Neural crest cell (in vitro differentiated cells): ENCODE results near the gene TTK. TPM values are rescaled to one million over a fixed set of nuclear protein-coding genes. Genes with fewer than 3 reads are reported as not detected.
"Not testable (repeated sequence)": the region's sequence is repeated elsewhere in the genome, so short reads cannot be mapped to it uniquely, and the experiment has no call there.

Experiments used
- DNase-seq: peaks from one replicate; pipeline ENCODE4 v3.0.0; 2021; ENCODE audit warnings: low read depth, mixed read lengths, low spot score
- H3K27ac Mint-ChIP-seq: one replicate; pipeline ENCODE4 v1.8.0; 2021; ENCODE audit warnings: mild to moderate bottlenecking, mixed read lengths; ENCODE audit not compliant: unreplicated experiment
- H3K27me3 Mint-ChIP-seq: 2 replicates; pipeline ENCODE4 v1.8.0; 2021; ENCODE audit warnings: low read depth, mild to moderate bottlenecking, mixed read lengths
- H3K36me3 Mint-ChIP-seq: 2 replicates; pipeline ENCODE4 v1.8.0; 2021; ENCODE audit warnings: low read depth, mild to moderate bottlenecking, mixed read lengths
- H3K4me1 Mint-ChIP-seq: 2 replicates; pipeline ENCODE4 v1.8.0; 2021; ENCODE audit warnings: mixed read lengths
- H3K4me3 Mint-ChIP-seq: one replicate; pipeline ENCODE4 v1.8.0; 2021; ENCODE audit warnings: mild to moderate bottlenecking, mixed read lengths
- H3K9me3 Mint-ChIP-seq: 2 replicates; pipeline ENCODE4 v1.8.0; 2021; ENCODE audit warnings: mixed read lengths
- total RNA-seq: library from RNA; stranded (reverse); gene quantifications from 2 replicates; pipeline ENCODE4 v1.2.1, GENCODE V29; 2021
- TF ChIP-seq, protein P1 (sequence below): fragments of 200-600 bp; sonication (generic); conservative IDR thresholded peaks from 2 replicates; pipeline ENCODE4 v1.5.0; 2021; ENCODE audit warnings: antibody characterized with exemption, mild to moderate bottlenecking

TTK gene
- total RNA-seq, 1 donor from 2014 or later = 45.0 TPM

DNA sequence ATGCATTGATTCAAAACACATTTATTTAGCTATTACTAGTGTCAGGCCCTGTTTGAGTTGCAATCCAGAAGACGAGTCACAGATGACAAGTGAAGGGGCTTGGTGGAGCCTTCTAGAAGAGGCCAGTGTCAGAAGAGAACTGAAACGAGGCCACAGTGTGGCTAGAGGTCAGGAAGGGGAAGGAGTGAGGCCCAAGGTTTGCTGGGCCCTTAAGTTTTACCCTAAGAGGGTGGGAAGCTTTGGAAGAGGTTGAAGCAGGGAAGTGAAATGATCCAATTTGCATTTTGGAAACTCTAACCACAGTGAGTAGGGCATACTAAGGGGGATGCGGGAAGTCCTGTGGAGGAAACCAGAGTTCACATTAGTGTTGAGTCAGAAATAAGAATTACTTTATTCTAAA is 25.0 kb downstream of the TTK start:
- DNase-seq = no peak
- H3K27ac Mint-ChIP-seq = no peak overlapping the region
- no peak overlapping the region for H3K4me3 Mint-ChIP-seq
- no peaks in the 10 kb centered on the region for H3K4me1 Mint-ChIP-seq
- H3K27me3 Mint-ChIP-seq = no peaks in the 10 kb centered on the region
- no peaks in the 10 kb centered on the region for H3K9me3 Mint-ChIP-seq
- peaks cover 20% of the 10 kb centered on the region for H3K36me3 Mint-ChIP-seq
- TF ChIP-seq, protein P1, sequence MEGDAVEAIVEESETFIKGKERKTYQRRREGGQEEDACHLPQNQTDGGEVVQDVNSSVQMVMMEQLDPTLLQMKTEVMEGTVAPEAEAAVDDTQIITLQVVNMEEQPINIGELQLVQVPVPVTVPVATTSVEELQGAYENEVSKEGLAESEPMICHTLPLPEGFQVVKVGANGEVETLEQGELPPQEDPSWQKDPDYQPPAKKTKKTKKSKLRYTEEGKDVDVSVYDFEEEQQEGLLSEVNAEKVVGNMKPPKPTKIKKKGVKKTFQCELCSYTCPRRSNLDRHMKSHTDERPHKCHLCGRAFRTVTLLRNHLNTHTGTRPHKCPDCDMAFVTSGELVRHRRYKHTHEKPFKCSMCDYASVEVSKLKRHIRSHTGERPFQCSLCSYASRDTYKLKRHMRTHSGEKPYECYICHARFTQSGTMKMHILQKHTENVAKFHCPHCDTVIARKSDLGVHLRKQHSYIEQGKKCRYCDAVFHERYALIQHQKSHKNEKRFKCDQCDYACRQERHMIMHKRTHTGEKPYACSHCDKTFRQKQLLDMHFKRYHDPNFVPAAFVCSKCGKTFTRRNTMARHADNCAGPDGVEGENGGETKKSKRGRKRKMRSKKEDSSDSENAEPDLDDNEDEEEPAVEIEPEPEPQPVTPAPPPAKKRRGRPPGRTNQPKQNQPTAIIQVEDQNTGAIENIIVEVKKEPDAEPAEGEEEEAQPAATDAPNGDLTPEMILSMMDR = no peak

DNA sequence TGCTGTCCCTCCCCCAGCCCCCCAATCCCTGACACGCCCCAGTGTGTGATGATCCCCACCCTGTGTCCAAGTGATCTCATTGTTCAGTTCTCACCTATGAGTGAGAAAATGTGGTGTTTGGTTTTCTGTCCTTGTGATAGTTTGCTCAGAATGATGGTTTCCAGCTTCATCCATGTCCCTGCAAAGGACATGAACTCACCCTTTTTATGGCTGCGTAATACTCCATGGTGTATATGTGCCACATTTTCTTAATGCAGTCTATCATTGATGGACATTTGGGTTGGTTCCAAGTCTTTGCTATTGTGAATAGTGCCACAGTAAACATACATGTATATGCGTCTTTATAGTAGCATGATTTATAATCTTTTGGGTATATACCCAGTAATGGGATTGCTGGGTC is 43.8 kb downstream of the TTK start:
- not testable (repeated sequence) for H3K4me3 Mint-ChIP-seq, H3K4me1 Mint-ChIP-seq, DNase-seq, H3K27me3 Mint-ChIP-seq, H3K27ac Mint-ChIP-seq
- peaks cover 61% of the 10 kb centered on the region for H3K36me3 Mint-ChIP-seq
- H3K9me3 Mint-ChIP-seq = peaks cover 11% of the 10 kb centered on the region

DNA sequence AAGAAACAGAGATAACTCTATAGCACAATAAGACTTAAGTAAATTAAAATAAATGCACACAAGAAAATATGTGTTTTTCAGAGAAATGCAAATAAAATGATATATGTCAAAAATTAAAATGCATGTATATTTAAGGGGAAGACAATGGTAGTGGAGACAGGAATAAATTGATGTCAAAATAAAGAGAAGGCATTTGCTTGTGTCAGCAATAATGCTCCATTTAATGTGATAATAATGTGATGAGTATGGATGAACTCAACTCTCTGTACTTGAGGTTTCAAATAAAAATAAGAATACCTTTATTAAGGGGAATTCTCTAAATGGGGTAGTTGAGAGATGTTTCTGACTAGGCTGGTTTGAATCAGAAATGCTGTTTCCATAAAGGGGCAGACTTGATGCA is 56.3 kb downstream of the TTK start:
- Mint-ChIP-seq H3K4me1 (no peaks in the 10 kb centered on the region), H3K27ac (no peak overlapping the region), H3K9me3 (no peaks in the 10 kb centered on the region), H3K27me3 (no peaks in the 10 kb centered on the region), H3K4me3 (no peak overlapping the region), H3K36me3 (no peaks in the 10 kb centered on the region)
- TF ChIP-seq, protein P1 = no peak
- DNase-seq = no peak

DNA sequence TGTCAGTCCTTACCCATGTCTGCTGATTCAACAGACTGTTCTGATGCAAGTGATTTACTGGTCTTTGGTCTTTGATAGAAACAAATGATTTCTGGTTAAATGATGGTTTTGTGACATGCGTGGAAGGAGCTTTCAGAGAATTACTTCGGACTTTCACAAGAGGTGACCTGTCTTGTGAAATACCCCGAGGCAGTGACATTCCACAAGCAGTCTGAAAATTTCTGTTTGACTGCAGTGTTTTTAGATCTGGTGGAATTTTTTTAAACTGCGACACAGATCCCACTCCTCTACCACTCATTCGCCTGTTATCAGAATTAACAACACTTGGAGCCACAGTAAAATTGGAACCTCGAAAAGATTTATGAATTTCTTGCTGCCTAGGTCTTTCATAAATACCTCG is 63.7 kb downstream of the TTK start:
- DNase-seq, H3K9me3 Mint-ChIP-seq: not testable (repeated sequence)

DNA sequence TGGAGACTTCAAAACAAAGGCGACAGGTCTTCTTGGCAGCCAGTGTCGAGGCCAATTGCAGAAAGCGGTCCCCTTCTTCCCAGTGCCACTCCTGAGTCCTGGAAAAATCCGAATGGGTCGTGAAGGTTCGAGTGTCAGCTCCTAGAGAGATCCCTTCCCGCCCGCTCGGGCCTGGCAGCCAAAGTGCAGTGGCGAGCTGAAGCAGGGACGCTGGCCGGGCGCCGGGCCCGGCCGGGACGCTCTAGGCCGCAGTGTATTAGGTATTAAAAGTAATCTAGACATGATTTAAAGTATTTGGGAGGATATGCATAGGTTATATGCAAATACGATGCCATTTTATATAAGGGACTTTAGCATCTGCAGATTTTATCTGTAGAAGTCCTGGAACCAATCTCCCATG is 66.0 kb downstream of the TTK start:
- H3K27ac Mint-ChIP-seq, H3K4me1 Mint-ChIP-seq, H3K27me3 Mint-ChIP-seq, H3K4me3 Mint-ChIP-seq, DNase-seq, H3K9me3 Mint-ChIP-seq, H3K36me3 Mint-ChIP-seq: not testable (repeated sequence)

More for the DNA sequence above, 63.7 kb downstream of the TTK start:
- H3K4me1 Mint-ChIP-seq, H3K27ac Mint-ChIP-seq, H3K4me3 Mint-ChIP-seq, H3K27me3 Mint-ChIP-seq, H3K36me3 Mint-ChIP-seq: not testable (repeated sequence)

DNA sequence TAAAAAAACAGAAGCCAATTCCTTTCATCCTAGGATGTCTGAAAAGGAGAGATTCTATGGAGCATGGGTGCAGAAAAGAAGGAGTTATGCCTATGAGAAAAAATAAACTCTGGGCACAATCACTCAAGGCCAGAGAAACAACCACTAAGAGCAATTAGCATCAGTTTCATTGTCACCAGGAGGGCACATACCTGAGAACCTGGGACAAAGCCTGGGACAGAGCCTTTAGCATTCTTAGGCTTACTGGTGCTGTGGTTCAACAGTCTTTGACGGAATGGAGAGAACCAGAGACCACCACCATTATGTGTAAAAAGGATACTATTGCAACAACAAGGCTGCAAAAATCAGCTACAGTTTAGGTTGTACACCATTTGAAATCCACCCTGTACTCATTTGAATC is 72.6 kb downstream of the TTK start:
- no peak for DNase-seq
- H3K27ac Mint-ChIP-seq = no peak overlapping the region
- no peaks in the 10 kb centered on the region for H3K36me3 Mint-ChIP-seq
- peaks cover 3% of the 10 kb centered on the region for H3K9me3 Mint-ChIP-seq
- TF ChIP-seq, protein P1 = no peak
- no peak overlapping the region for H3K4me3 Mint-ChIP-seq
- no peaks in the 10 kb centered on the region for H3K4me1 Mint-ChIP-seq
- no peaks in the 10 kb centered on the region for H3K27me3 Mint-ChIP-seq

DNA sequence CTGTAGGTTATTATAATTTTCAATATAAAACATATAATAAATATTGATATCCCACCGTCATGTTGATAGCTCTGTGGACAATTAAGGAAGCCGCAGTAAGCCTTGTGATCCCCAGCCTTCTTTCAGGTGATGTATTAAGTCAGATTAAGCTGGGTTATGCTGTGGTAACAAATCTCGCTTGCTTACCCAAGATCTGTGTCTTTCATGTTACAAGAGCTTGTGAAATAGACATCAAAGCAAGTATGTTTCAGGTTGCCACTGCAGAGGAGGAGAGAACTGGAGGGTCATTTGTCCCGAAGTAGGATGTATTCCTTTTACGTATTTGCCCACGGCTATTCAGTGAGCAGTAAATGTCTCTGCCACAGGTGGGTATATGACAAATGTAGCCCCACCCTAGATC is 84.2 kb downstream of the TTK start:
- H3K9me3 Mint-ChIP-seq = no peaks in the 10 kb centered on the region
- H3K4me1 Mint-ChIP-seq = no peaks in the 10 kb centered on the region
- H3K27me3 Mint-ChIP-seq = no peaks in the 10 kb centered on the region

More for the DNA sequence above, 84.2 kb downstream of the TTK start:
- H3K27ac Mint-ChIP-seq = no peak overlapping the region
- no peaks in the 10 kb centered on the region for H3K36me3 Mint-ChIP-seq
- H3K4me3 Mint-ChIP-seq = no peak overlapping the region
- no peak for DNase-seq
- TF ChIP-seq, protein P1 = no peak
